Amygdala (tissue), 56 donors: ENCODE results near the gene SLC25A22.
A peak's percentile ranks its signal among the peaks of the same experiment; 100 is the strongest.

Experiments
- DNase-seq, 56 donors: peaks; one replicate each; lab custom pipeline; 2025; lab: John Stamatoyannopoulos, UW

SLC25A22 gene

GRCh38 chr11:776561-777287 is 21.4 kb downstream of the SLC25A22 start:
- DNase-seq: no peak

- no peak for DNase-seq
Observed at GRCh38 chr11:776263-776560, 21.9 kb downstream of the SLC25A22 start.

- no peak for DNase-seq
Observed at GRCh38 chr11:774873-775592, 23.0 kb downstream of the SLC25A22 start.

- DNase-seq: no peak
Observed at GRCh38 chr11:773830-774229, 24.3 kb downstream of the SLC25A22 start.

GRCh38 chr11:773425-773824 is 24.7 kb downstream of the SLC25A22 start:
- no peak for DNase-seq

- peak in 54 of 56 donors; percentile 36 to 98 (median 88) for DNase-seq
Observed at GRCh38 chr11:772429-773390, 25.4 kb downstream of the SLC25A22 start.

- no peak for DNase-seq
Observed at GRCh38 chr11:771617-772204, 26.4 kb downstream of the SLC25A22 start.

- DNase-seq: no peak
Observed at GRCh38 chr11:770642-771616, 27.2 kb downstream of the SLC25A22 start.

- no peak for DNase-seq
Observed at GRCh38 chr11:769887-770641, 28.0 kb downstream of the SLC25A22 start.

GRCh38 chr11:767238-767637 is 30.8 kb downstream of the SLC25A22 start:
- peak in 1 of 56 donors; percentile 31 for DNase-seq

GRCh38 chr11:766936-767210 is 31.2 kb downstream of the SLC25A22 start:
- DNase-seq: no peak

- DNase-seq: no peak
Observed at GRCh38 chr11:766106-766935, 31.8 kb downstream of the SLC25A22 start.

- DNase-seq: no peak
Observed at GRCh38 chr11:765802-766091, 32.3 kb downstream of the SLC25A22 start.

- peak in 31 of 56 donors; percentile 17 to 80 (median 46) for DNase-seq
Observed at GRCh38 chr11:765025-765801, 32.9 kb downstream of the SLC25A22 start.

GRCh38 chr11:764322-765024 is 33.6 kb downstream of the SLC25A22 start:
- peak in 1 of 56 donors; percentile 27 for DNase-seq

GRCh38 chr11:763549-764321 is 34.3 kb downstream of the SLC25A22 start:
- DNase-seq: no peak
